Left ventricle myocardium inferior (tissue), 1 donor: ENCODE measurements around the gene RORB. TPM values are rescaled to one million over a fixed set of nuclear protein-coding genes. Genes with fewer than 3 reads are reported as not detected.

Experiments used
- DNase-seq: peaks from one replicate; pipeline ENCODE4 v3.0.0-alpha.2; 2020
- H3K27ac ChIP-seq: fragments of 200-600 bp; replicated peaks from 2 replicates; pipeline ENCODE4 v1.8.0; 2021
- H3K27me3 ChIP-seq: fragments of 200-600 bp; 2 replicates; pipeline ENCODE4 v1.8.0; 2021; ENCODE audit warnings: low read depth
- H3K36me3 ChIP-seq: fragments of 200-600 bp; 2 replicates; pipeline ENCODE4 v1.8.0; 2021
- H3K4me1 ChIP-seq: fragments of 200-600 bp; 2 replicates; pipeline ENCODE4 v1.8.0; 2021
- H3K4me3 ChIP-seq: fragments of 200-600 bp; 2 replicates; pipeline ENCODE4 v1.8.0; 2021; ENCODE audit warnings: mild to moderate bottlenecking, moderate library complexity
- H3K9me3 ChIP-seq: fragments of 200-600 bp; replicated peaks from 2 replicates; pipeline ENCODE4 v1.8.0; 2021
- CTCF ChIP-seq: fragments of 200-600 bp; IDR thresholded peaks from 2 replicates; pipeline ENCODE4 v1.8.0; 2021; ENCODE audit warnings: antibody characterized with exemption, mild to moderate bottlenecking, borderline replicate concordance
- intact Hi-C: fragments of 100-400 bp; cut with micrococcal nuclease; formaldehyde crosslinking; loops from one replicate; pipeline ENCODE4 v1.11.0; 2022
- total RNA-seq: library from RNA; stranded (reverse); fragmentation: NEBNext Ultra II Directional; extraction: Animal tissue kit (Norgen Biotek cat#: 25700); gene quantifications from one replicate; pipeline ENCODE4 v1.2.1, GENCODE V29; 2021
- donor health status: DM: no; HTN: yes; CAD: no; lungs with severe emphysema.

Gene RORB
- total RNA-seq, 1 donor from 2014 or later: 1.2 TPM

GRCh38 chr9:74595286-74595685, 98.2 kb downstream of the RORB start:
- Histone ChIP-seq H3K9me3 (no peaks in the 10 kb centered on the region), H3K27ac (no peak overlapping the region), H3K4me1 (no peaks in the 10 kb centered on the region), H3K4me3 (no peak overlapping the region), H3K36me3 (no peaks in the 10 kb centered on the region), H3K27me3 (no peaks in the 10 kb centered on the region)
- TF ChIP-seq CTCF: no peak
- intact Hi-C loops: no loop called here
- DNase-seq: no peak

- Histone ChIP-seq H3K27me3 (no peaks in the 10 kb centered on the region), H3K4me1 (peaks cover 4% of the 10 kb centered on the region), H3K9me3 (no peaks in the 10 kb centered on the region), H3K36me3 (no peaks in the 10 kb centered on the region), H3K4me3 (no peak overlapping the region), H3K27ac (no peak overlapping the region)
- DNase-seq: no peak
- intact Hi-C loops: no loop called here
- TF ChIP-seq CTCF: no peak
Observed at GRCh38 chr9:74598874-74599273, 101.7 kb downstream of the RORB start.

GRCh38 chr9:74609671-74610405, 112.7 kb downstream of the RORB start:
- Histone ChIP-seq H3K9me3 (no peaks in the 10 kb centered on the region), H3K4me3 (no peak overlapping the region), H3K4me1 (no peaks in the 10 kb centered on the region), H3K27me3 (no peaks in the 10 kb centered on the region), H3K36me3 (no peaks in the 10 kb centered on the region), H3K27ac (no peak overlapping the region)
- no peak for TF ChIP-seq CTCF
- no peak for DNase-seq
- intact Hi-C loops: no loop called here

- H3K4me3 ChIP-seq: no peak overlapping the region
- TF ChIP-seq CTCF: no peak
- no peaks in the 10 kb centered on the region for H3K4me1 ChIP-seq
- no peak for DNase-seq
- no peaks in the 10 kb centered on the region for H3K27me3 ChIP-seq
- H3K27ac ChIP-seq: no peak overlapping the region
- H3K9me3 ChIP-seq: no peaks in the 10 kb centered on the region
- intact Hi-C loops: no loop called here
- no peaks in the 10 kb centered on the region for H3K36me3 ChIP-seq
Observed at GRCh38 chr9:74610523-74611061, 113.5 kb downstream of the RORB start.

GRCh38 chr9:74630228-74630627, 133.1 kb downstream of the RORB start:
- Histone ChIP-seq H3K4me1 (no peaks in the 10 kb centered on the region), H3K4me3 (no peak overlapping the region), H3K36me3 (no peaks in the 10 kb centered on the region), H3K27me3 (no peaks in the 10 kb centered on the region), H3K27ac (no peak overlapping the region), H3K9me3 (no peaks in the 10 kb centered on the region)
- no peak for TF ChIP-seq CTCF
- DNase-seq: no peak
- intact Hi-C loops: no loop called here
